ENCODE data around the gene COA8. TPM values are rescaled to one million over a fixed set of nuclear protein-coding genes. Genes with fewer than 3 reads are reported as not detected.

COA8 gene
- total and polyA plus RNA-seq, 2 of the 13 experiments (the other 11 are each of a cell fraction or from before 2014, with no cell fraction given): 10.9 to 25.1 TPM

- CTCF ChIA-PET (ENCODE audit: low intra/inter-chr PET ratio, low total read pairs): no interaction called here
- no peak overlapping the region for H3K4me3 ChIP-seq (replicated peaks in 1 of 3; ENCODE audit: insufficient read depth in 1 of 3, low read depth in 2 of 3, low read length in 3 of 3)
- no peaks in the 10 kb centered on the region for H3K9me3 ChIP-seq (ENCODE audit: low read length)
- H3K27ac ChIP-seq (ENCODE audit: extremely low read length, insufficient read depth, low read length): no peak overlapping the region
- intact Hi-C loops (cut with micrococcal nuclease; ENCODE audit: unreplicated experiment): no loop called here
- H3K27me3 ChIP-seq (ENCODE audit: control insufficient read depth in 1 of 2, insufficient read depth in 2 of 2, low read length in 2 of 2): no peaks in the 10 kb centered on the region
- no peaks in the 10 kb centered on the region for H4K20me1 ChIP-seq (ENCODE audit: insufficient read depth, low read length)
- DNase-seq (ENCODE audit: low spot score) (no peak), ATAC-seq (no peak), FAIRE-seq (no peak)
- H3K79me2 ChIP-seq (ENCODE audit: insufficient read depth, low read length): no peaks in the 10 kb centered on the region
- TF ChIP-seq HNRNPL (IDR thresholded peaks at IDR 0.05; ENCODE audit: low read depth, low read length) (0 out of 2 replicates have a peak, but pooled peaks have one; percentile 28), ZNF34 (CRISPR knock-in tag; IDR thresholded peaks at IDR 0.05; ENCODE audit: borderline replicate concordance) (no peak), AGO2 (optimal IDR thresholded peaks at IDR 0.05; ENCODE audit: low read depth, low read length) (peak; percentile 71)
- POLR2A ChIA-PET: no interaction called here
- BruUV-seq (replicated peaks): no TSS peak
- H2AFZ ChIP-seq (ENCODE audit: low read length): no peak overlapping the region
- in situ Hi-C loops (cut with HindIII; ENCODE audit: extremely low pct_ligation_motif_present, low pct_unique_long_range_greater_than_20kb): no loop called here
- H3K4me1 ChIP-seq (ENCODE audit: insufficient read depth, low read length): peaks cover 44% of the 10 kb centered on the region
- WGBS (ENCODE audit: low lambda C conversion rate): 87% methylated on average over 9 of the region's 18 CpGs
- H3K9ac ChIP-seq (ENCODE audit: insufficient read depth, low read depth, low read length): no peak overlapping the region
- peaks cover 0 to 7% of the 10 kb centered on the region in 2 experiments; a peak in 1 of 5 replicates for H3K36me3 ChIP-seq (replicated peaks in 1 of 2; ENCODE audit: control insufficient read depth in 1 of 2, insufficient read depth in 2 of 2, low read length in 2 of 2)
- no peak overlapping the region for H3K4me2 ChIP-seq (ENCODE audit: low read depth, low read length)
Observed at GRCh38 chr14:103514596-103515421, 48.0 kb upstream of the COA8 start.

- no peak for FAIRE-seq
- Histone ChIP-seq H3K4me3 (replicated peaks in 1 of 3; ENCODE audit: insufficient read depth in 1 of 3, low read depth in 2 of 3, low read length in 3 of 3) (no peak overlapping the region), H3K27me3 (ENCODE audit: control insufficient read depth in 1 of 2, insufficient read depth in 2 of 2, low read length in 2 of 2) (no peaks in the 10 kb centered on the region), H3K4me2 (ENCODE audit: low read depth, low read length) (no peak overlapping the region), H3K9ac (ENCODE audit: insufficient read depth, low read depth, low read length) (no peak overlapping the region), H3K79me2 (ENCODE audit: insufficient read depth, low read length) (no peaks in the 10 kb centered on the region), H4K20me1 (ENCODE audit: insufficient read depth, low read length) (no peaks in the 10 kb centered on the region), H3K4me1 (ENCODE audit: insufficient read depth, low read length) (peaks cover 44% of the 10 kb centered on the region), H3K27ac (ENCODE audit: extremely low read length, insufficient read depth, low read length) (no peak overlapping the region), H2AFZ (ENCODE audit: low read length) (no peak overlapping the region), H3K9me3 (ENCODE audit: low read length) (no peaks in the 10 kb centered on the region), H3K36me3 (replicated peaks in 1 of 2; ENCODE audit: control insufficient read depth in 1 of 2, insufficient read depth in 2 of 2, low read length in 2 of 2) (peaks cover 0 to 10% of the 10 kb centered on the region in 2 experiments; a peak in 3 of 5 replicates)
- no TSS peak for BruUV-seq (replicated peaks)
- ChIA-PET CTCF (ENCODE audit: low intra/inter-chr PET ratio, low total read pairs) (no interaction called here), POLR2A (interaction anchor here (2.6 to 3.1 kb wide), 2 partner anchors 12 to 25 kb away, joined by 7 to 24 read pairs; partner anchors contain the start of gene TRMT61A)
- in situ Hi-C loops (cut with HindIII; ENCODE audit: extremely low pct_ligation_motif_present, low pct_unique_long_range_greater_than_20kb): no loop called here
- ATAC-seq: no peak
- DNase-seq (ENCODE audit: low spot score): no peak
- intact Hi-C loops (cut with micrococcal nuclease; ENCODE audit: unreplicated experiment): no loop called here
- 49% methylated on average over 10 of the region's 10 CpGs for WGBS (ENCODE audit: low lambda C conversion rate)
- TF ChIP-seq ZMYM4 (CRISPR knock-in tag; IDR thresholded peaks at IDR 0.05) (no peak), HIVEP1 (CRISPR knock-in tag; IDR thresholded peaks at IDR 0.05) (no peak), FOXP4 (CRISPR knock-in tag; IDR thresholded peaks at IDR 0.05) (no peak), CAMTA2 (CRISPR knock-in tag; IDR thresholded peaks at IDR 0.05; ENCODE audit: borderline replicate concordance) (no peak), ZNF691 (CRISPR knock-in tag; IDR thresholded peaks at IDR 0.05; ENCODE audit: borderline replicate concordance, low read depth) (no peak), NR2F1 (CRISPR knock-in tag; IDR thresholded peaks at IDR 0.05) (no peak)
Observed at GRCh38 chr14:103516426-103517173, 46.2 kb upstream of the COA8 start.

Measured in HepG2 (cell line).